ENCODE results near the gene JMJD6. TPM values are rescaled to one million over a fixed set of nuclear protein-coding genes. Genes with fewer than 3 reads are reported as not detected.

The JMJD6 gene
- 21.0 and 22.7 TPM in 2 replicates for total RNA-seq (2012; rRNA removed)

DNA sequence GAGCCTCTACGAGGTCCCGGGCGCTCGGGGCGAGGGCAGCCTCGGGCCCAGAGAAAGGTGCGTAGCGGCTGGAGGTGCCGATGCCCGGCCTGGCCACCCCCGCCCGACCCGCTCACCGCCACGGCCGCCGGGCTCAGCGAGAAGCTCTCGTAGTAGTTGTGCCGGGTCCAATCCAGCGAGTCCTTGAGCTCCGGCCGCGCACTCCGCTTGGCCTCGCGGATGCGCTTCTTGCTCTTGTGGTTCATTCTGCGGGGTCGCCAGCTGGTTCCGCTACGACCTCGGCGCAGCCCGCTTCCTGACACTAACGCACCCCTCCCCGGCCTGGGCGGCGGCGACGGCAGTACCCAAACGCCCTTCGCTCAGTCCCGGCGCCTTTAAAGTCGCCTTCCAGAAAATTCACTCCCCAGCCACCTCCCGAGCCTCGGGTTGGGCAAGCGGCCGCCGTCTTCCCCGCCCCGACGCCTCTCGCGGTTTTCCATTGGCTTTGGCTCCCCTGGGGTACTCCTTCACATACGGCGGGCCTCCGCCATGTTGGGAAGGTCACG, at the start of gene JMJD6:
TSS of gene JMJD6 (minus strand) at position 376 of the 545 bp plus-strand sequence. CDS start at position 245, 131 bp downstream.
- H3K9me3 ChIP-seq (replicated peaks; ENCODE audit: low read length) = no peaks in the 10 kb centered on the region
- peaks cover 27% of the 10 kb centered on the region for H3K4me1 ChIP-seq (ENCODE audit: control insufficient read depth, insufficient read depth, low read length)
- H3K4me3 ChIP-seq (ENCODE audit: low read length) = peak within 1 kb of the TSS; percentile 86
- H3K9ac ChIP-seq (ENCODE audit: low read depth, low read length) = peak within 1 kb of the TSS; percentile 100
- H3K36me3 ChIP-seq (ENCODE audit: insufficient read depth, low read length) = peaks cover 36% of the 10 kb centered on the region
- H3K4me2 ChIP-seq (ENCODE audit: low read length) = peak within 1 kb of the TSS; percentile 91
- H3K27me3 ChIP-seq (ENCODE audit: control insufficient read depth, insufficient read depth, low read length) = no peaks in the 10 kb centered on the region

DNA sequence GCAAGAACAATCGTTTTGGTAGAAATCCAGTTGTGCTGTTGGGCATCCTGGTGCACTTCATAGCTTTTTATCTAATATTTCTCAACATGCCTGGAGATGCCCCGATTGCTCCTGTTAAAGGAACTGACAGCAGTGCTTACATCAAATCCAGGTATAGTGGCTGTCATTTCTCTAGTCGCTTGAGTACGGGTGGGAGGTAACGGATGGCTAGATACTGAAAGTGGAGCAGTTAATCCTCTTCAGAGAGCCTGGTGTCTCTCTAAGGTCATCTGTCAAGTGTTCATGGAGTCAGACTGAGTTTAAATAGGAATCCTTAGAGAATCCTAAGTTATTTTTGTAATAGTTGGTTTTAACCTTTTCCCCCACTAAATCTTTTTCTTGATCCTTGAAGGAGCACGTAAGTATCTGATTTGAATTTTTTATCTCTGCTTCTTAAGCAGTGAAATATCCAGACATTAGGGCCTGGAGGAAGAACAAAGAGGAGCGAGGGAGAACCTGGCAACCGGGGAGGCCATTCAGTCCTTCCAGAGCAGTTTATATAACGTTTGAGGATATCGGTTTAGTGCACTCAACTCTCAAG, 48.7 kb upstream of the JMJD6 start:
- Histone ChIP-seq H3K9me3 (replicated peaks; ENCODE audit: low read length) (no peaks in the 10 kb centered on the region), H3K4me3 (ENCODE audit: low read length) (no peak overlapping the region), H3K9ac (ENCODE audit: low read depth, low read length) (no peak overlapping the region), H3K4me1 (ENCODE audit: control insufficient read depth, insufficient read depth, low read length) (peaks cover 18% of the 10 kb centered on the region), H3K27me3 (ENCODE audit: control insufficient read depth, insufficient read depth, low read length) (no peaks in the 10 kb centered on the region), H3K36me3 (ENCODE audit: insufficient read depth, low read length) (peaks cover 28% of the 10 kb centered on the region), H3K4me2 (ENCODE audit: low read length) (no peak overlapping the region)

DNA sequence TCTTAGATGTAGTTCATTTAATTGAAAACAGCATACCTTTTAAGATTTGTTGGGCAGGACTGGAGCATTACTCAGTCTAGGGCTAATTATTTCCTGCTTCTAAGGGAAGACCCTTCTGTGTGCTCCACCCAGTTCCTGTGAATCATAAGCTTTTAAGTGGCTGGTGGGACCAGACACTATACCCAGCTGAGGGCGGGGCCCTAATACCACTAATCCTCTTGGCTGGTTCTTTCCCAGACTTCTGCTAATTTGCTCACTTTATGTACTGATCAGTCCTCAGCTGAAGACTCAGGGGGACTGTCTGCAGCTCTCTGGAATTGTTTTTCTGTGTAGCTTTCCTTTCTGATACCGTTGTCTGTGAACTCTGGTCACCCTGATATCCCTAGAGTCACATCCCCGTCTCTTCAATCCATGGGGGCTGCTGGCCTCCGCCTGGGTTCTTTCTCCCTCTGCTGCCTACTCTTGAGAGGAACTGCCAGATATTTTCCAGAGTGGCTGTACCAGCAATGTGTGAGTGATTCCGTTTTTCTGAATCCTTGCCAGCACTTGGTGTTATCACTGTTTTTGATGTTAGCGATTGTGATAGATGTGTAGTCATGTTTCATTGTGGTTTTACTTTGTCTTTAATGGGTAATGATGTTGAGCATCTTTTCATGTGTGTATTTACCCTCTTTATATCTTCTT, 46.6 kb upstream of the JMJD6 start:
- Histone ChIP-seq H3K27me3 (ENCODE audit: control insufficient read depth, insufficient read depth, low read length) (no peaks in the 10 kb centered on the region), H3K36me3 (ENCODE audit: insufficient read depth, low read length) (peaks cover 34% of the 10 kb centered on the region), H3K4me2 (ENCODE audit: low read length) (peak overlapping the region; percentile 81), H3K4me3 (ENCODE audit: low read length) (peak overlapping the region; percentile 58), H3K9me3 (replicated peaks; ENCODE audit: low read length) (no peaks in the 10 kb centered on the region), H3K4me1 (ENCODE audit: control insufficient read depth, insufficient read depth, low read length) (peaks cover 12% of the 10 kb centered on the region), H3K9ac (ENCODE audit: low read depth, low read length) (peak overlapping the region; percentile 42)

DNA sequence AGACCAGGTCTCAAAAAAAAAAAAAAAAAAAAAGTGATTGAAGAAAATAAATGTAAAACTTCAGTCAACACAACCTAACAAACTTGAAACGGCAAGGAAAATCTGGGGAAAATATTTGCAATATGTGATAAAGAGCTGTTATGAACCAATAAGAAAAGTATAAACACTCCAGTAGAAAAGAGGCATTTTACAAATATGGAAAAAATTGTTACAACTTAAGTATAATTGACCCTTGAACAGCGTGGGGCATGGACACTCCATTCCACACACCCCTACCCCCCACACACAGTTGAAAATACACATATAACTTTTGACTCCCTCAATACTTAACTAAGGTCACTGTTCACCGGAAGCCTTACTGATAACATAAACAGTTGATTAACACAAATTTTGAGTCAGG, 32.2 kb upstream of the JMJD6 start:
- Histone ChIP-seq H3K4me2 (ENCODE audit: low read length) (no peak overlapping the region), H3K27me3 (ENCODE audit: control insufficient read depth, insufficient read depth, low read length) (no peaks in the 10 kb centered on the region), H3K9ac (ENCODE audit: low read depth, low read length) (no peak overlapping the region), H3K4me3 (ENCODE audit: low read length) (no peak overlapping the region), H3K9me3 (replicated peaks; ENCODE audit: low read length) (no peaks in the 10 kb centered on the region), H3K4me1 (ENCODE audit: control insufficient read depth, insufficient read depth, low read length) (no peaks in the 10 kb centered on the region), H3K36me3 (ENCODE audit: insufficient read depth, low read length) (peaks cover 22% of the 10 kb centered on the region)

DNA sequence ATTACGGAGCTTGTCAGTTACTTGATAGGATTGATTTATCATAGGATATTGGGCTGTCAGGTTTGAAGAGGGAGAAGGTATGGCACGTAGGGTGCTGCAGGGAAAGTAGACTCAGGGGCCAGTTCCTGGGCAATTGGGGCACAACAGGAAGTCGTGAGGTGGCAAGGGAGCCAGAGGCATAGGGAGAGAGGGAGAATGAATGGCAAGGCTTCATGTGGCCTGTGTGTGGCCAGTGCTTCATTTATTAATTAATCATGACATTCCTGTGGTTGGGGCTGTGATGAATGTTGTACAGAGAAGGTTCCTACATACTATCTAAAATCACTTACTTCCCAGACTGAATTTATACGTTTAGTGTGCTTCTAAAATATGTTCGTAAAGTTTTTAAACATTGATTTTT, 30.9 kb upstream of the JMJD6 start:
- H3K4me3 ChIP-seq (ENCODE audit: low read length) = no peak overlapping the region
- H3K36me3 ChIP-seq (ENCODE audit: insufficient read depth, low read length) = peaks cover 22% of the 10 kb centered on the region
- no peaks in the 10 kb centered on the region for H3K9me3 ChIP-seq (replicated peaks; ENCODE audit: low read length)
- H3K4me1 ChIP-seq (ENCODE audit: control insufficient read depth, insufficient read depth, low read length) = no peaks in the 10 kb centered on the region
- no peak overlapping the region for H3K4me2 ChIP-seq (ENCODE audit: low read length)
- no peaks in the 10 kb centered on the region for H3K27me3 ChIP-seq (ENCODE audit: control insufficient read depth, insufficient read depth, low read length)
- H3K9ac ChIP-seq (ENCODE audit: low read depth, low read length) = no peak overlapping the region

DNA sequence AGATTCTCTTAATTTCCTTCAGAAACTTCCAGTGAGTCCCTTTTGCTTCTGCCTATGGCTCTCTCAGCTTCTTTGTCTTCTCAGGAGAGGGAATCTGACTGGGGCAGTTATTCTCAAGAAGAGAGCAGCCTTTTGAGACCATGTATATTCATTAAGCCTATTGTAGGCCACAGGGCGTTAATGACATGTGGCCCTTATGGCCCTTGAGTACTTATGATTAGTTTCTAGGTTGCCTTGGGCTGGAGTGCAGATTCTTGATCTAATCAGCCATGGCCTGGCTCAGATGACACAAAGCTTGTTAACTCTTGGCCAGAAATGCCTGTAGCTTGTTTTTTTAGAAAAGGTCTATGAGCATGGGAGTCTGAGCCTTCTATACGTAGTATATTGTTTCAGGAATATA, 28.9 kb upstream of the JMJD6 start:
- H3K9me3 ChIP-seq (replicated peaks; ENCODE audit: low read length) = no peaks in the 10 kb centered on the region
- no peak overlapping the region for H3K4me3 ChIP-seq (ENCODE audit: low read length)
- no peaks in the 10 kb centered on the region for H3K4me1 ChIP-seq (ENCODE audit: control insufficient read depth, insufficient read depth, low read length)
- H3K4me2 ChIP-seq (ENCODE audit: low read length) = no peak overlapping the region
- H3K9ac ChIP-seq (ENCODE audit: low read depth, low read length) = no peak overlapping the region
- H3K27me3 ChIP-seq (ENCODE audit: control insufficient read depth, insufficient read depth, low read length) = no peaks in the 10 kb centered on the region
- H3K36me3 ChIP-seq (ENCODE audit: insufficient read depth, low read length) = peaks cover 21% of the 10 kb centered on the region

DNA sequence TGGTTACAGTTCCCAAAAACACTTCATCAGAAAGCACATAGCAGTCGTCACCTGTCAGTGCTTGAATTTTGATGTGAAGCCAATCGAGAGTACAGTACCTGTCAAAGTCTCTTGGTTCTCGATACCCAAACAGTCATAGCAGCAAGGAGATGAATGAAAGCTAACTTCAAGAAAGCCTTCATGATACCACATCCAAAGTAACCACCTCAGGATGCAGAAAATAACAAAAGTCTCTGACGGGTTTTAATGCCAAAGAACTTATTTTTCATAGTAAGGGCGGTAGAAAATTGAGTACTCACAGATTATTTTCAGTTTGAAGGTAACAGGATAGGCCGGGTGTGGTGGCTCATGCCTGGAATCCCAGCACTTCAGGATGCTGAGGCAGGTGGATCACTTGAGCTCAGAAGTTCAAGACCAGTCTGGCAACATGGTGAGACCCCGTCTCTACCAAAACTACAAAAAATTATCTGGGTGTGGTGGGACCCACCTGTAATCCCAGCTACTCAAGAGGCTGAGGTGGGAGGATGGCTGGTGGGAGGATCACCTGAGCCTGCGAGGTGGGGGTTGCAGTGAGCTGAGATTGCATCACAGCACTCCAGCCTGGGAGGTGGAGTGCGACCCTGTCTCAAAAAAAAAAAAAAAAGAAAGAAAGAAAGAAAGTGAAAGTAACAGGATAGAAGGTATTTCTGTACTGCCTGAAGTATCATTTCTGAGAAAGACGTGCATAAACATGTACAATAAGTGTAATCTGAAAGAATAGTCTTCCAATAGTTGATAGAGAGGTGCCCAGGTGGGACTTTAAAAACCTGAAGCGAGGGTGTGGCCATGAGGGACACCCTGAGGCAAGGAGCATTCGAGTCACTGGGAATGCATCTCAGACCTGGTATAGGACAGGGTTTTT, 26.9 kb upstream of the JMJD6 start:
- no peaks in the 10 kb centered on the region for H3K27me3 ChIP-seq (ENCODE audit: control insufficient read depth, insufficient read depth, low read length)
- H3K4me3 ChIP-seq (ENCODE audit: low read length) = no peak overlapping the region
- H3K4me2 ChIP-seq (ENCODE audit: low read length) = no peak overlapping the region
- no peak overlapping the region for H3K9ac ChIP-seq (ENCODE audit: low read depth, low read length)
- H3K4me1 ChIP-seq (ENCODE audit: control insufficient read depth, insufficient read depth, low read length) = no peaks in the 10 kb centered on the region
- H3K36me3 ChIP-seq (ENCODE audit: insufficient read depth, low read length) = peaks cover 19% of the 10 kb centered on the region
- no peaks in the 10 kb centered on the region for H3K9me3 ChIP-seq (replicated peaks; ENCODE audit: low read length)

DNA sequence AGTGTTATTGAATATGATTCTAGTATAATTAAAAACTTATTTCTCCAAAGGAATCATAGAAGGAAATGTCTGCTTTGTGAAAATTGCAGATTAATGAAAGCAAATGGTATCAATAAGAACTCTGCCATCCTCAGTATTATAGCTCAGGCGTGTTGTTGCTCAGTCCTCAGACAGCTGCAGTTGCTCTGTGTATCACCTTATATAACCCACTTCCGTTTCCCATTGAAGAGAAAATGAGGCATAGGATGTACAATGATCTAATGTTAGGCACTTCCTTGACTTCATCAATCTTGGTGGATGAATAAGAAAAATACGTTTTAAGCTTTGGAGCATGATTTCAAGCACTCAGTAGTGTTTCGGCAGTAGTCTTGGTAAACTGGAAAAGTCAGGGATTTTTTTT, 25.6 kb upstream of the JMJD6 start:
- H3K9ac ChIP-seq (ENCODE audit: low read depth, low read length) = no peak overlapping the region
- peaks cover 12% of the 10 kb centered on the region for H3K36me3 ChIP-seq (ENCODE audit: insufficient read depth, low read length)
- H3K27me3 ChIP-seq (ENCODE audit: control insufficient read depth, insufficient read depth, low read length) = no peaks in the 10 kb centered on the region
- no peak overlapping the region for H3K4me2 ChIP-seq (ENCODE audit: low read length)
- no peaks in the 10 kb centered on the region for H3K4me1 ChIP-seq (ENCODE audit: control insufficient read depth, insufficient read depth, low read length)
- H3K9me3 ChIP-seq (replicated peaks; ENCODE audit: low read length) = no peaks in the 10 kb centered on the region
- H3K4me3 ChIP-seq (ENCODE audit: low read length) = no peak overlapping the region

DNA sequence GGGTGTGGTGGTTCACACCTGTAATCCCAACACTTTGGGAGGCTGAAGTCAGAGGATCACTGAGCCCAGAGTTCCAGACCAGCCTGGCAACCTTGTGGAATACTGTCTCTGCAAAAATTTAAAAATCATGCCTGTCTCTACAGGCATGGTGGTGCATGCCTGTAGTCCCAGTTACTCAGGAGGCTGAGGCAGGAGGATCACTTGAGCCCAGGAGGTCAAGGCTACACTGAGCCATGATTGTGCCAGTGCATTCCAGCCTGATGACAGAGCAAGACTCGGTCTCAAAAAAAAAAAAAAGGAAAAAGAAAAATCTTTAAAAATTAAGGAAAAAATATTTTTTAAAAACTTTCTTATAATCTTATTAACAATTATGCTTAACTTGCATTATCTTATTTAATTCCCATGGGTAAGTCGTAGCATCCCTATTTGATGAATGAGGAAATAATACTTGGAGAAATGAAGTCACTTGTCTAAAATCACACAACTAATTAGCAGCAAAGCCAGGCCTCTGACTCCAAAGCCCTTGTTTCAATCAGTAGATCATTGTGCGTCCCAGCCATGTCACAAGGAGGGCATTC, 25.1 kb upstream of the JMJD6 start:
- H3K4me3 ChIP-seq (ENCODE audit: low read length) = no peak overlapping the region
- H3K4me1 ChIP-seq (ENCODE audit: control insufficient read depth, insufficient read depth, low read length) = no peaks in the 10 kb centered on the region
- no peak overlapping the region for H3K9ac ChIP-seq (ENCODE audit: low read depth, low read length)
- peaks cover 9% of the 10 kb centered on the region for H3K36me3 ChIP-seq (ENCODE audit: insufficient read depth, low read length)
- H3K27me3 ChIP-seq (ENCODE audit: control insufficient read depth, insufficient read depth, low read length) = no peaks in the 10 kb centered on the region
- H3K9me3 ChIP-seq (replicated peaks; ENCODE audit: low read length) = no peaks in the 10 kb centered on the region
- no peak overlapping the region for H3K4me2 ChIP-seq (ENCODE audit: low read length)

DNA sequence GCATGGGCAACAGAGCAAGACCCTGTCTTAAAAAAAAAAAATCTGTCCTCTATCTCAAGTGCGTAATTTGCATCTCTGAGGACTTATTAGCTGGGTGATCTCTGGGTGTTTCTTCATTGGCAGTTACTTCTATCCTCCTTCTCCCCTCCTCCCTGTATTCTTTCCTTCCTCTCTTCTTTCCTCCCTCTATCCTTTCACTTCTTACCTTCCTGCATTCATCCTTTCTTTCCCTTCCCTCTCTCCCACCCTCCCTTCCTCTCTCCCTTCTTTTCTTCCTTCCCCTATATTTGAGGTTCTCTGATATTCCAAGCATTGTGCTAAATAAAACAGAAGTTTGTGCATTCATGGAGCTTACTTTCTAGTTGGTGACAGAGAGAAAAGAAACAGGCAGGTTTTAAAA, 22.3 kb upstream of the JMJD6 start:
- no peaks in the 10 kb centered on the region for H3K4me1 ChIP-seq (ENCODE audit: control insufficient read depth, insufficient read depth, low read length)
- peaks cover 19% of the 10 kb centered on the region for H3K36me3 ChIP-seq (ENCODE audit: insufficient read depth, low read length)
- H3K27me3 ChIP-seq (ENCODE audit: control insufficient read depth, insufficient read depth, low read length) = no peaks in the 10 kb centered on the region
- no peaks in the 10 kb centered on the region for H3K9me3 ChIP-seq (replicated peaks; ENCODE audit: low read length)
- H3K4me3 ChIP-seq (ENCODE audit: low read length) = no peak overlapping the region
- no peak overlapping the region for H3K9ac ChIP-seq (ENCODE audit: low read depth, low read length)
- no peak overlapping the region for H3K4me2 ChIP-seq (ENCODE audit: low read length)

DNA sequence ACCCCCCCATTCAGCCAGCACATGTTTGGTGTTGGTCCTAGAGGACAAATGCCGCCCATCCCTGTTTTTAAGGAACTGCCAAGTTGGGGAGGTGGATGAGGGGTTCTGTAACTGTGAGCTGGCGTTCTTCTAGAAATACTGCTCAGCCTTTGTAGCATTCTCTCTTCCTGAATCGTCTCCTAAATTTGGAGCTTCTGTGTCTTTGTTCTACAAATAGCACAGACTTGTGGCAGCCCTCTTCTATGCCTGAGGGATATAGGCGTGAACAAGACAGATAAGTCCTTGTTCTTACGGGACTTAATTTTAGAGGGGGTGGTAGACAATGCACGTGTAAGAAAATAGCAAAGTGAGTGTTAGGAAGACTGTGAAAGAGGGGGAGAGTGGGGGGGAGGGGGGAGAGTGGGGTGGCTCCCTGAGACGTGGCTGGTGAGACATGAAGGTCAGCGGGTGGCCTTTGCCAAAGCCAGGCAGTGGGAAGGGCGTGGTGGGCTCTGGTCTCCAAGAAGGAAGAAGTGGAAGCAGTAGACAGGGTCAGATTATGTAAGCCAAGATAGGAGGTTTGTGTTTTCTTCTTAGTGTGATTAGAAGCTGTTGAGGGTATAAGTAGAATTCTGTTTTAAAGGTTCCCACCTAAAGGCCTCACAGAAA, 21.4 kb upstream of the JMJD6 start:
- peaks cover 21% of the 10 kb centered on the region for H3K36me3 ChIP-seq (ENCODE audit: insufficient read depth, low read length)
- H3K9ac ChIP-seq (ENCODE audit: low read depth, low read length) = no peak overlapping the region
- H3K4me1 ChIP-seq (ENCODE audit: control insufficient read depth, insufficient read depth, low read length) = peaks cover under 1% of the 10 kb centered on the region
- H3K9me3 ChIP-seq (replicated peaks; ENCODE audit: low read length) = no peaks in the 10 kb centered on the region
- H3K4me3 ChIP-seq (ENCODE audit: low read length) = no peak overlapping the region
- no peak overlapping the region for H3K4me2 ChIP-seq (ENCODE audit: low read length)
- no peaks in the 10 kb centered on the region for H3K27me3 ChIP-seq (ENCODE audit: control insufficient read depth, insufficient read depth, low read length)

Measured in skeletal muscle satellite cell (primary cell).